T-cell (primary cell): ENCODE data around the gene LRP5. TPM values are rescaled to one million over a fixed set of nuclear protein-coding genes. Genes with fewer than 3 reads are reported as not detected.

ENCODE experiments used
- ATAC-seq, 4 experiments: fragments of 200-7000 bp in 3 of 4; fragments of 150-1000 bp in 1 of 4; cut with Tn5 transposase; replicated peaks in 1 of 4; 1 replicate in 3 of 4; 2 replicates in 1 of 4; pipeline ENCODE4 v1.10.0; 2021; ENCODE audit warnings: moderate library complexity in 3 of 4, mild to moderate bottlenecking in 2 of 4, moderate number of reproducible peaks in 1 of 4
- CTCF ChIA-PET, 2 donors: fragments of 300-600 bp; sonication (Branson Sonifier 250); formaldehyde crosslinking; loops; one replicate each; lab custom pipeline; 2022; ENCODE audit warnings: antibody characterized with exemption in 2 of 2; lab: Charles Lee
- POLR2A ChIA-PET, 2 donors: fragments of 300-600 bp; sonication (Branson Sonifier 250); formaldehyde crosslinking; loops; one replicate each; lab custom pipeline; 2022; ENCODE audit warnings: antibody characterized with exemption in 2 of 2; lab: Charles Lee
- DNase-seq, 35 experiments: peaks; one replicate each; pipeline versions ENCODE4 v3.0.0 to v3.0.0-alpha.2; 2013 to 2023
- H3K27ac ChIP-seq: one replicate; pipeline ENCODE4 v1.5.1; 2013; ENCODE audit warnings: low read length
- H3K27me3 ChIP-seq, 2 experiments: replicated peaks in 1 of 2; 1 replicate in 1 of 2; 2 replicates in 1 of 2; pipeline versions ENCODE4 v1.6.1 to v1.7.0; 2013; ENCODE audit warnings: low read length in 1 of 2, mixed read lengths in 1 of 2; ENCODE audit not compliant: control insufficient read depth in 2 of 2, insufficient read depth in 2 of 2; ENCODE audit errors: extremely low read depth in 1 of 2
- H3K36me3 ChIP-seq, 2 donors: 1 replicate in 1 of 2; 2 replicates in 1 of 2; pipeline versions ENCODE4 v1.6.1 to v1.7.0; 2013; ENCODE audit warnings: low read length in 1 of 2; ENCODE audit not compliant: control insufficient read depth in 2 of 2, insufficient read depth in 1 of 2; ENCODE audit errors: extremely low read depth in 1 of 2
- H3K4me1 ChIP-seq, 2 experiments: 1 replicate in 1 of 2; 2 replicates in 1 of 2; pipeline versions ENCODE4 v1.6.1 to v1.7.0; 2013; ENCODE audit warnings: low read length in 2 of 2, mixed read lengths in 1 of 2; ENCODE audit not compliant: insufficient read depth in 2 of 2, control insufficient read depth in 1 of 2; ENCODE audit errors: extremely low read depth in 1 of 2
- H3K4me3 ChIP-seq, 2 donors: 1 replicate in 1 of 2; 2 replicates in 1 of 2; pipeline versions ENCODE4 v1.5.1 to v1.7.0; 2013; ENCODE audit warnings: mild to moderate bottlenecking in 2 of 2, low read length in 1 of 2, moderate library complexity in 1 of 2; ENCODE audit not compliant: control insufficient read depth in 1 of 2; ENCODE audit errors: extremely low read depth in 1 of 2
- H3K9me3 ChIP-seq: 2 replicates; pipeline ENCODE4 v1.7.0; 2013
- H3K27ac Mint-ChIP-seq, 2 donors: one replicate each; pipeline ENCODE4 v1.8.0; 2020 to 2021; ENCODE audit warnings: mild to moderate bottlenecking in 2 of 2, mixed read lengths in 2 of 2
- H3K27me3 Mint-ChIP-seq, 2 donors: one replicate each; pipeline ENCODE4 v1.8.0; 2021 to 2022; ENCODE audit warnings: mixed read lengths in 2 of 2
- H3K36me3 Mint-ChIP-seq: one replicate; pipeline ENCODE4 v1.8.0; 2021; ENCODE audit warnings: mixed read lengths
- H3K4me1 Mint-ChIP-seq, 3 donors: one replicate each; pipeline ENCODE4 v1.8.0; 2020 to 2022; ENCODE audit warnings: mixed read lengths in 3 of 3, mild to moderate bottlenecking in 1 of 3
- H3K4me3 Mint-ChIP-seq, 3 donors: one replicate each; pipeline ENCODE4 v1.8.0; 2020 to 2022; ENCODE audit warnings: mild to moderate bottlenecking in 3 of 3, mixed read lengths in 3 of 3, moderate library complexity in 3 of 3
- H3K9me3 Mint-ChIP-seq, 3 donors: one replicate each; pipeline ENCODE4 v1.8.0; 2020 to 2022; ENCODE audit warnings: mixed read lengths in 3 of 3
- WGBS: methylation state at CpG from one replicate; pipeline ENCODE4 v1.1.5; 2013; ENCODE audit warnings: missing lambda C conversion rate; ENCODE audit not compliant: insufficient coverage; 5-methylcytosine and 5-hydroxymethylcytosine counted together
- total RNA-seq, 35 experiments: library from RNA in 6 of 35; stranded (reverse) in 6 of 35; fragments of 120-200 nt in 1 of 35; gene quantifications; one replicate each; pipeline versions ENCODE4 v1.2.1 to v1.2.4 and lab custom pipeline; 2013 to 2026

LRP5 gene
- total RNA-seq, 5 donors from 2014 or later (not counting 1 experiment from before 2014, with no cell fraction given) = 1.8 to 11.3 (median 7.0) TPM

GRCh38 chr11:68353118-68353517 is 40.7 kb downstream of the LRP5 start:
- no peak for DNase-seq
- peaks cover 0 to 8% of the 10 kb centered on the region in 2 donors for H3K36me3 ChIP-seq

GRCh38 chr11:68353669-68354068 is 41.3 kb downstream of the LRP5 start:
- Mint-ChIP-seq H3K4me3 (no peak overlapping the region), H3K27ac (no peak overlapping the region), H3K27me3 (no peaks in the 10 kb centered on the region), H3K36me3 (peaks cover under 1% of the 10 kb centered on the region), H3K4me1 (no peaks in the 10 kb centered on the region), H3K9me3 (no peaks in the 10 kb centered on the region)
- DNase-seq = no peak
- CTCF ChIA-PET = no interaction called here
- no peaks in the 10 kb centered on the region for H3K9me3 ChIP-seq
- peaks cover 0 to 8% of the 10 kb centered on the region in 2 donors for H3K36me3 ChIP-seq
- peaks cover 0 to 10% of the 10 kb centered on the region in 2 experiments for H3K27me3 ChIP-seq
- WGBS = 86% methylated on average over 11 of the region's 11 CpGs
- ATAC-seq = no peak
- POLR2A ChIA-PET = no interaction called here
- no peak overlapping the region for H3K4me3 ChIP-seq
- no peak overlapping the region for H3K27ac ChIP-seq
- H3K4me1 ChIP-seq = no peaks in the 10 kb centered on the region

More at GRCh38 chr11:68353118-68353517, 40.7 kb downstream of the LRP5 start:
- H3K36me3 Mint-ChIP-seq = no peaks in the 10 kb centered on the region
- Histone ChIP-seq H3K27ac (no peak overlapping the region), H3K4me3 (no peak overlapping the region), H3K27me3 (peaks cover 0 to 10% of the 10 kb centered on the region in 2 experiments), H3K9me3 (no peaks in the 10 kb centered on the region), H3K4me1 (no peaks in the 10 kb centered on the region)
- no peak overlapping the region for H3K27ac Mint-ChIP-seq
- no peaks in the 10 kb centered on the region for H3K4me1 Mint-ChIP-seq
- H3K4me3 Mint-ChIP-seq = no peak overlapping the region
- CTCF ChIA-PET = no interaction called here
- 97% methylated on average over 6 of the region's 7 CpGs for WGBS
- H3K9me3 Mint-ChIP-seq = no peaks in the 10 kb centered on the region
- ATAC-seq = no peak
- H3K27me3 Mint-ChIP-seq = no peaks in the 10 kb centered on the region
- POLR2A ChIA-PET = no interaction called here

- no peak overlapping the region for H3K27ac ChIP-seq
- ATAC-seq (no peak), DNase-seq (no peak)
- WGBS = 87% methylated on average over 23 of the region's 27 CpGs
- no peaks in the 10 kb centered on the region for H3K4me1 Mint-ChIP-seq
- peaks cover 0 to 9% of the 10 kb centered on the region in 2 experiments for H3K27me3 ChIP-seq
- H3K9me3 ChIP-seq = no peaks in the 10 kb centered on the region
- H3K4me3 ChIP-seq = no peak overlapping the region
- ChIA-PET POLR2A (no interaction called here), CTCF (no interaction called here)
- H3K36me3 Mint-ChIP-seq = peaks cover 4% of the 10 kb centered on the region
- H3K4me1 ChIP-seq = no peaks in the 10 kb centered on the region
- no peaks in the 10 kb centered on the region for H3K27me3 Mint-ChIP-seq
- peaks cover 0 to 6% of the 10 kb centered on the region in 2 donors for H3K36me3 ChIP-seq
- no peaks in the 10 kb centered on the region for H3K9me3 Mint-ChIP-seq
- H3K4me3 Mint-ChIP-seq = no peak overlapping the region
- H3K27ac Mint-ChIP-seq = no peak overlapping the region
These were observed 41.9 kb downstream of the LRP5 start for GRCh38 chr11:68354148-68354872.

GRCh38 chr11:68355471-68355870 is 43.1 kb downstream of the LRP5 start:
- ATAC-seq (no peak), DNase-seq (no peak)
- Mint-ChIP-seq H3K4me3 (no peak overlapping the region), H3K27ac (no peak overlapping the region), H3K4me1 (no peaks in the 10 kb centered on the region), H3K27me3 (no peaks in the 10 kb centered on the region), H3K36me3 (peaks cover 4% of the 10 kb centered on the region), H3K9me3 (no peaks in the 10 kb centered on the region)
- H3K4me1 ChIP-seq = no peaks in the 10 kb centered on the region
- CTCF ChIA-PET = no interaction called here
- peaks cover 0 to 7% of the 10 kb centered on the region in 2 experiments for H3K27me3 ChIP-seq
- no peak overlapping the region for H3K4me3 ChIP-seq
- no peak overlapping the region for H3K27ac ChIP-seq
- POLR2A ChIA-PET = no interaction called here
- no peaks in the 10 kb centered on the region for H3K9me3 ChIP-seq
- peaks cover 0 to 7% of the 10 kb centered on the region in 2 donors for H3K36me3 ChIP-seq
- 95% methylated on average over 7 of the region's 7 CpGs for WGBS

GRCh38 chr11:68357568-68357967 is 45.2 kb downstream of the LRP5 start:
- ATAC-seq = no peak
- no peak overlapping the region for H3K27ac Mint-ChIP-seq

GRCh38 chr11:68358416-68358815 is 46.0 kb downstream of the LRP5 start:
- WGBS = no CpG with 5 or more reads among the region's 6 CpGs
- ChIA-PET CTCF (no interaction called here), POLR2A (no interaction called here)
- H3K27me3 ChIP-seq = peaks cover 0 to 7% of the 10 kb centered on the region in 2 experiments
- no peak overlapping the region for H3K27ac Mint-ChIP-seq
- peaks cover 0 to 6% of the 10 kb centered on the region in 2 donors for H3K36me3 ChIP-seq
- H3K36me3 Mint-ChIP-seq = peaks cover 7% of the 10 kb centered on the region
- H3K4me3 Mint-ChIP-seq = no peak overlapping the region
- no peak overlapping the region for H3K27ac ChIP-seq
- no peaks in the 10 kb centered on the region for H3K4me1 ChIP-seq
- no peak for DNase-seq
- no peaks in the 10 kb centered on the region for H3K27me3 Mint-ChIP-seq
- H3K4me1 Mint-ChIP-seq = no peaks in the 10 kb centered on the region
- no peak for ATAC-seq
- no peaks in the 10 kb centered on the region for H3K9me3 ChIP-seq
- no peak overlapping the region for H3K4me3 ChIP-seq
- no peaks in the 10 kb centered on the region for H3K9me3 Mint-ChIP-seq

More at GRCh38 chr11:68357568-68357967, 45.2 kb downstream of the LRP5 start:
- H3K27ac ChIP-seq = no peak overlapping the region
- no peaks in the 10 kb centered on the region for H3K9me3 Mint-ChIP-seq
- peaks cover 0 to 6% of the 10 kb centered on the region in 2 donors for H3K36me3 ChIP-seq
- no peak overlapping the region for H3K4me3 Mint-ChIP-seq
- no peaks in the 10 kb centered on the region for H3K4me1 Mint-ChIP-seq
- CTCF ChIA-PET = no interaction called here
- H3K4me1 ChIP-seq = no peaks in the 10 kb centered on the region
- H3K36me3 Mint-ChIP-seq = peaks cover 7% of the 10 kb centered on the region
- POLR2A ChIA-PET = no interaction called here
- WGBS = 90% methylated on average over 9 of the region's 14 CpGs
- no peak overlapping the region for H3K4me3 ChIP-seq
- peaks cover 0 to 7% of the 10 kb centered on the region in 2 experiments for H3K27me3 ChIP-seq
- H3K27me3 Mint-ChIP-seq = no peaks in the 10 kb centered on the region
- no peak for DNase-seq
- H3K9me3 ChIP-seq = no peaks in the 10 kb centered on the region
